Activated CD8-positive, alpha-beta memory T cell treated with anti-CD3 and anti-CD28 coated beads, Interleukin-2, amount 50 U/mL, for 48 hours (primary cell): ENCODE measurements around the gene GRID1.

ENCODE experiments used
- DNase-seq: peaks from one replicate; pipeline ENCODE4 v3.0.0-alpha.2; 2020

The GRID1 gene

DNA sequence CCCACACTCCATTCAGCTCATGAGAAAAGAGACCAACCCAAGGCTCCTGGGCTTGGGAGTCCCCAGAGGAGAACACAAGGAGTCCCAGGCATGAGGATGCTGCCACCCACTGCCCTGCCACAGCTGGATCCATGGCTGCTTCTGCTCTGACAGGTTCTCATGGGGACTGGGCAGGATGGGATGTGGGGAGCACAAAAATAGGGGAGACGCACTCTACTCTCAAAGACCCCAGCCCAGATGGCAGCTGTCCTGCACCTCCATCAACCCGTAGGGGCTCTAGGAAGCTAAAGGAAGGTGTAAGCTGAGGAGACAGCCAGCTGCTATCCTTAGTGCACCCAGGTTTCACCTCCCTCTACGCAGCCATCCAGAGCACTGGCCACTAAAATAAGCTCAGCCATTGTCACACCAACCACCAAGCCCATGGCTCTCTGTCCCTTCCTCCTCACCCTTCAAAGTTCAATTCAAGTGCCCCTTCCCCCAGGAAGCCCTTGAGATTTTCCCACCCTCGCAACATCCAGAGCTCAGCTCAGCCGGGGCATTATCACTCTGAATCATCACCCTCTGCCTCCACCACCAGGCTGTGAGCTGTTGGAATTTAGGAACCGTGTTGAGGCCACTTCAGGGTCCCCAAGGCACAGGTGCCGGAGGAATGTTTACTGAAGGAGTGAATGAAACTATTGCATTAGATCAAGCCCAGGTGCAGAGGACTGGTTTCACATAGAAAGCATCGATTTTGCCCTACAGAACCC lies 142.1 kb downstream of the GRID1 start:
- no peak for DNase-seq

GRCh38 chr10:86223256-86223655 lies 143.3 kb downstream of the GRID1 start:
- no peak for DNase-seq

DNA sequence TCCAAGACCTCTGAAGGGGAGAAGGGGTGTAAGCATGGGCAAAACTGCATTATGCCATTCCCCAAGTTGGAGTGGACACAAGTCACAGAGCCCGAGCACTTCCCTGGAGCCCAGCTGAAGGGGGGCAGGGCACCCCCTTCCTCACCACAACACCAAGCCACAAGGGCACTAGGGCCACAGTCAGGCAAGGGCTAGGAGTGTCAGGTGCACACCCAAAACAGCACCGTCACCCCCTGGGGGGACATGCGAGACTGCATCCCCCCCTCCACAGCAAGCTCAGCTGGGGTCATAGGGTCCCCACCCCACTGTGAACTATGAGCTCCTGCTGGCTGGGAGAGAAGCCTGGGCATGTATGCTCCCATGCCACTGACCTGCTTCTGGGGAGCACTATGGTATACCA lies 143.9 kb downstream of the GRID1 start:
- DNase-seq = no peak

- no peak for DNase-seq
Observed at GRCh38 chr10:86222336-86222650, 144.3 kb downstream of the GRID1 start.

DNA sequence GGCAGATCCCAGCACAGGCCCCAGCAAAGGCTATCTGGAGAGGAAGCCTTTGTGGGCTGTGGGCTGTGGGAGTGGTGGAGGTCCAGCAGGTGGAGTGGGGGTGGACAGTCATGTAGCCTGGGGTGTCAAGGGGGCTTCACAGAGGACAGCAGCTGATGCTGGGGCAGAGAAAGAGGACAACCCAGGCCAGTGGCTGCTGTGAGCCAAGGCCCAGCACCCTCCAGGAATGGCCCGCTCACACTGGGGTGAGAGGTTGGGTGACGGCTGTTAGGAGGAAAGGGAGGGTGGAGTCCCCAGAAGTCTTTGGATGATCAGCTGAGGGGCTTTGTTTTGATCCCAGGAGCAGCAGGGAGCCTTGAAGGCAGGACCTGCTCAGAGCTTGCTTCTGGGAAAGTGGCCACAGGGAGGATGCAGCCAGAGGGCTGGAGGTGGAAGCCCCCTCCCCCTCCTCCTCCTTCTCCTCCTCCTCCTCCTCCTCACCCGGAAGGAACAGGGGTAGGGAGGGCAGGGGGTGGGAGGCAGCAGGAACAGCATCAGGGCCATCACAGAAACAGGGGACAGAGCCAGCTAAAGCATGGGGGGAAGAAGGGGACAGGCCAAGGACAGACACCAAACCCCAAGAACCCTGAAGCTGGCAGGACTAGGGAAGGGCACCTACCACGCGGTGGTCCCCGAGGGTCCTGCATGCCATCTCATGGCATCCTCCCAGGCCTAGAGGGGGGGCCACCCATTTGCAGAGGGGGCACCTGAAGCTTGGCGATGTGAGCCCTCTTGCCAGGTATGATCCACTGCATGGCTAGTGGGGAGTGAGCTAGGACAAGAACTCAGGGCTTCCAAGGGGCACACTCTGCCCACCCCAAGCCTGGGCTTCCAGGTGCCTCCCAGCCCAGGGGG lies 144.9 kb downstream of the GRID1 start:
- no peak for DNase-seq

- no peak for DNase-seq
Observed at GRCh38 chr10:86220626-86221025, 146.0 kb downstream of the GRID1 start.

- DNase-seq = no peak
Observed at GRCh38 chr10:86219271-86219670, 147.3 kb downstream of the GRID1 start.

- DNase-seq = no peak
Observed at GRCh38 chr10:86218842-86219241, 147.8 kb downstream of the GRID1 start.

DNA sequence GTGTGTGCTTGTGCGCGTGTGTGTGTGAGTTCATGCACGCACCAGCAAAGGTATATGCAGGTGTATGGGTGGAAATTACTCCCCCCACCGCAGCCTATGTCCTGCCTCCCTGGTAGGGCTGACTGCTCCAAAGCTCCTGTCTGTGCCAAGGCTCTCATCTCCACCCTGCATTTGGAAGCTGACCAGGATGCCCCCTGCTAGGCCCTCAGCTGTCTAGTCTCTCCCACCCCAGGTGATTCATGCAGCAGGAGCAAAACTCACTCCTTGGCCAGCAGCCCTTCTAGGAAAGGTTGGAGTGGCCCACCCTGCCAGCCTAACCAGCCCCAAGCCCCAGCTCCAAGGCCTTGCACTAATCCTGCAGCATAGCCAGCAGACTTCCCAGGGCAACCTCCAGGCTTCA lies 148.4 kb downstream of the GRID1 start:
- no peak for DNase-seq

DNA sequence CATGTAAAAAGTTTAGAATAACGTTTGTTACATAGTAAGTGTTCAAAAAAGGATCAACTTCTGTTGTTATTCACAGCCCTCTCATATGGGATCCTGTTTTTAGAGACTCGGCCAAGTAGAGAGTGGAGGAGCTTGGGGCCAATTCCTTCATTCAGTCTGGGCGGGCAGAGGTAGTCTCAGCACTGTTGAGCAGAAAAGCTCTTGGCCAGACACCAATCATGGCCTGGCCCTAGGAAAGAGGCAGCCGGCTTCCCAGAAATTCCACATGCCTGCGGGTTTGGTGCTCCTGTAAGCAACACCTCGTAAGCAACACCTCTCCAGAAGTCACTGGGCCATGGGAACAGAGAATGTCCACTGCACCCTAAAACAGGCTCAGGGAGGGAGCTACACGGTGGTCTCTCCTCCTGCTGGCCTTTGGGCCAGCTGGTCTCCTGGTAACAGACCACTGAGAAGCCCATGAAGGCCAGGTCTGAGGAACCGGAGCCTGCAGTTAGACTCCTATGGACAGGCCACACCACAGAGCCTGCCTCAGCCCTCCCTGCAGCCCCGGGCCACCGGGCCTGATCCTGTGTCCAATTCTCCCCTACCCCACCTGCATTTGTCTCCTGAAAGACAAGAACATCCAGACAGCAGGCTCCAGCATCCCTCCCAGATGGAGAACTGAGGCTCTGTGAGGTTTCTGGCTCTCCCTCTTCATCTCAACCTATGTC lies 149.1 kb downstream of the GRID1 start:
- DNase-seq = no peak

- DNase-seq = no peak
Observed at GRCh38 chr10:86216886-86217285, 149.7 kb downstream of the GRID1 start.

DNA sequence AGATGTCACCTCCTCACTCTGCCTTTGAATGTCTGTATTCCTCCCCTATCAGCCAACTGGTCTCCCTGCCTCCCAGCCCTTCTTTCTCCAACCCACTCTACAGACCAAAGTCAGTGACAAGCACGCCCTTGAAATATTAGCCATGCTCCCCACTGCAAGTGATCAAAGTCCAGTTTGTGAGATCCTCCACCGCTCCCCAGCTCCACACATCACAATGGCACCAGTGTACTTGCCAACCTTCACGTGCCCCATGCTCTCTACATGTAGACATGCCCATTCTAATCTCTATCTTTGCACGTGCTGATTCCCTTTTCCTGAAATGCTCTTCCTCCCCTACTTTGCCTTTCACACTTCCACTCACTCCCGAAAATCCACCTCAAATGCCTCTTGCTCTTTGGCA lies 150.9 kb downstream of the GRID1 start:
- DNase-seq = no peak

GRCh38 chr10:86215046-86215445 lies 151.5 kb downstream of the GRID1 start:
- no peak for DNase-seq

DNA sequence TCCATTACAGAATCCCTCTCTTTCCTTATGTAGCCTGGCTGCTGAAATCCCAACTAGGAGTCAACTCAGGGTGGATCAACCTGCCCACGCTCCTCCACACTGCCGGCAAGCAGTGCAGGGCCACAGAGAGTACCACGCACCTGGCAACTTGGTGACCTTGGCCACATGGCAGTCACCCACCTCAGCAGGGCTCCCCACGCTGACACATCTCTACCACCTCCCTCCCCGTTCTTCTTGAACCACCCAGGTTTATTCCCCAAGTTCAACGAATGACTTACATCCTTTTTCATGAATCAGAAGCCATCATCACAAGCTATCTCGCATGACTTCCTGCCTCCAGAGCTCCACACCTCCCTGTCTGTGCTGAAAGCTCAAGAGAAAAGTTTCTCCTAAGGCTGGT lies 153.4 kb downstream of the GRID1 start:
- DNase-seq = no peak

GRCh38 chr10:86212391-86212700 lies 154.2 kb downstream of the GRID1 start:
- DNase-seq = no peak

GRCh38 chr10:86211691-86212390 lies 154.8 kb downstream of the GRID1 start:
- no peak for DNase-seq

DNA sequence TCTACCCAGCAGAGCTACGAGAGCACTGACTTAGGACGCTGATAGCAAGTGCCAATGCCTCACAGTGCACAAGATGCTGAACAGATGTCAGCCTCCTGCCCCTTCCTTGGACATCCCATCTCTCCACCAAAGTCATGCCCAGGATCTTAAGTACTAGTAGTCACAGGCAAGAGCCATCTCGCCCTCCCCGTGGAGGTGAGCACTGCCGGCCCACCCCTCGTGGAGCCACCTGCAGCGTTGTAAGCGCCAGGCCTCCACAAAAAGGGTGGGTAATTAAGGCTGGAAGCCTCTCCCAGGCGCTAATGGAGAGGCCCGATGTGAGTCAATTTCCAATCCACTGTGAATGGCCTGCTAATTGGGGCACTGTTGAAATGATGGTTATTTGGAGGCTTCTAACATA lies 156.2 kb downstream of the GRID1 start:
- no peak for DNase-seq

GRCh38 chr10:86209726-86210125 lies 156.9 kb downstream of the GRID1 start:
- DNase-seq = no peak

DNA sequence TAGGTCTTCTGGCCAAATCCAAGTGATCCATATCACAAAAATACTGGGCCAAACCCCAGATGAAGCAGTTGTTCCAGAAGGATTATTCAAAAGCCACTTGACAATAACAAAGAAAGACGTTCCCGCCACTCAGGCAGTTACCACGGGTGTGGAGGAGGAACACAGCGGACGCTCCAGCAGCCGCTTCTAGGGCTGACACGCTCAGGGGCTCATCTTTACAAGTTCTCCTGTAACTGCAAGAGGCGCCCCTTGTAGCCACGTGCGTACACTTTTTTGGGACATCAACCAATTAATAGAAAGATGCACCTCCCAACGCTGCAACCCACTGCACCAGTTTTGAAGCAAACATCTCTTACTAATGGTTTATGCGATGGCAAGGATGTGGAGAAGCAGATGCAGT lies 159.4 kb downstream of the GRID1 start:
- no peak for DNase-seq

GRCh38 chr10:86206240-86206579 lies 160.4 kb downstream of the GRID1 start:
- DNase-seq = no peak

- DNase-seq = no peak
Observed at GRCh38 chr10:86205306-86206239, 161.0 kb downstream of the GRID1 start.
